Spinal cord (tissue), 10 donors: ENCODE data around the gene EYA2. TPM values are rescaled to one million over a fixed set of nuclear protein-coding genes. Genes with fewer than 3 reads are reported as not detected.
A peak's percentile ranks its signal among the peaks of the same experiment; 100 is the strongest.
"Not testable (repeated sequence)": the region's sequence is repeated elsewhere in the genome, so short reads cannot be mapped to it uniquely, and the experiment has no call there.

Experiments used
- DNase-seq, 6 donors: peaks; one replicate each; pipeline versions ENCODE4 v3.0.0 to v3.0.0-alpha.2; 2013 to 2015; ENCODE audit warnings: low spot score in 6 of 6, low read depth in 4 of 6
- H3K27ac ChIP-seq: one replicate; pipeline ENCODE4 v1.5.1; 2013; ENCODE audit warnings: low read depth, low read length, control low read depth
- H3K27me3 ChIP-seq: one replicate; pipeline ENCODE4 v1.6.1; 2013; ENCODE audit warnings: low read length; ENCODE audit not compliant: control insufficient read depth, insufficient read depth
- H3K36me3 ChIP-seq: one replicate; pipeline ENCODE4 v1.6.1; 2013; ENCODE audit warnings: low read length; ENCODE audit not compliant: control insufficient read depth, insufficient read depth
- H3K4me1 ChIP-seq: one replicate; pipeline ENCODE4 v1.6.1; 2013; ENCODE audit warnings: low read length; ENCODE audit not compliant: control insufficient read depth, insufficient read depth
- H3K4me3 ChIP-seq: one replicate; pipeline ENCODE4 v1.5.1; 2013; ENCODE audit warnings: low read depth, low read length, control low read depth
- H3K9me3 ChIP-seq: one replicate; pipeline ENCODE4 v1.6.1; 2013; ENCODE audit warnings: low read length; ENCODE audit not compliant: control insufficient read depth, insufficient read depth
- WGBS: methylation state at CpG from one replicate; pipeline ENCODE4 v1.1.5; 2013; ENCODE audit warnings: missing lambda C conversion rate; ENCODE audit not compliant: insufficient coverage; 5-methylcytosine and 5-hydroxymethylcytosine counted together
- polyA plus RNA-seq, 2 donors: library from polyadenylated mRNA; unstranded; fragments of 120-200 nt; gene quantifications; one replicate each; pipeline ENCODE4 v1.2.1, GENCODE V29; 2013; ENCODE audit not compliant: insufficient read length in 2 of 2
- total RNA-seq, 2 donors: library from RNA; depleted of rRNA in 1 of 2; stranded (reverse); fragments of 120-200 nt in 1 of 2; fragments of >200 nt in 1 of 2; gene quantifications; one replicate each; pipeline versions ENCODE4 v1.2.3 to v1.2.4, GENCODE V29; 2013 to 2014
- donor health status: healthy.

The EYA2 gene
- total and polyA plus RNA-seq, 4 donors: 10.7 to 32.7 (median 25.0) TPM

GRCh38 chr20:46922841-46923240 is 28.2 kb downstream of the EYA2 start:
- H3K4me3 ChIP-seq, H3K36me3 ChIP-seq: not testable (repeated sequence)
- 89% methylated on average over 8 of the region's 9 CpGs for WGBS

DNA sequence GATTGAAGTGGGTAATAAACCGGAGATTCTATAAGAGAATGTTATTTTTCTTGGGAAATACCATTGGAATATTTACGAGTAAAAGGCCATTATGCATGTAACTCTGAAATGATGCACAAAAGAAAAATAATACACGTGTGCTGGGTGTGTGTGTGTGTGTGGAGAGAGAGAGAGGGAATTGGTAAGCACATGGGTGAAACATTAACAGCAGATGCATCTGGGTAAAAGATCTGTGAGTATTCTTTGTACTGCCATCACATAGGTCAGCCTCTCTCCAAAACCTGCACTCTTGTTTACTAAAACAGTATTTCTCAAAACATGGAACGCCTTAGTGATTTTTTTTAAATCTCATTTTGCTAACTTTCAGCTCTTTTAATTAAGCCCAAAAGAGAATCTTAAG is 28.9 kb downstream of the EYA2 start:
- H3K4me3 ChIP-seq: no peak overlapping the region
- no peak for DNase-seq
- WGBS: 80% methylated on average over 2 of the region's 4 CpGs
- no peaks in the 10 kb centered on the region for H3K27me3 ChIP-seq
- H3K4me1 ChIP-seq: peaks cover 9% of the 10 kb centered on the region
- H3K27ac ChIP-seq: no peak overlapping the region
- no peaks in the 10 kb centered on the region for H3K36me3 ChIP-seq
- no peaks in the 10 kb centered on the region for H3K9me3 ChIP-seq

More at GRCh38 chr20:46922841-46923240, 28.2 kb downstream of the EYA2 start:
- not testable (repeated sequence) for DNase-seq, H3K4me1 ChIP-seq, H3K27me3 ChIP-seq, H3K27ac ChIP-seq, H3K9me3 ChIP-seq

GRCh38 chr20:46928580-46929132 is 34.0 kb downstream of the EYA2 start:
- 19% methylated on average over 4 of the region's 12 CpGs for WGBS
- no peaks in the 10 kb centered on the region for H3K36me3 ChIP-seq
- no peaks in the 10 kb centered on the region for H3K27me3 ChIP-seq
- no peaks in the 10 kb centered on the region for H3K9me3 ChIP-seq
- H3K4me1 ChIP-seq: peaks cover 41% of the 10 kb centered on the region
- H3K4me3 ChIP-seq: no peak overlapping the region
- peak overlapping the region; percentile 89 for H3K27ac ChIP-seq
- peak in 5 of 6 donors; percentile 38 to 88 (median 62) for DNase-seq

GRCh38 chr20:46929902-46930301 is 35.3 kb downstream of the EYA2 start:
- H3K27ac ChIP-seq: peak overlapping the region; percentile 89
- 100% methylated on average over 1 of the region's 1 CpG for WGBS
- no peak for DNase-seq

DNA sequence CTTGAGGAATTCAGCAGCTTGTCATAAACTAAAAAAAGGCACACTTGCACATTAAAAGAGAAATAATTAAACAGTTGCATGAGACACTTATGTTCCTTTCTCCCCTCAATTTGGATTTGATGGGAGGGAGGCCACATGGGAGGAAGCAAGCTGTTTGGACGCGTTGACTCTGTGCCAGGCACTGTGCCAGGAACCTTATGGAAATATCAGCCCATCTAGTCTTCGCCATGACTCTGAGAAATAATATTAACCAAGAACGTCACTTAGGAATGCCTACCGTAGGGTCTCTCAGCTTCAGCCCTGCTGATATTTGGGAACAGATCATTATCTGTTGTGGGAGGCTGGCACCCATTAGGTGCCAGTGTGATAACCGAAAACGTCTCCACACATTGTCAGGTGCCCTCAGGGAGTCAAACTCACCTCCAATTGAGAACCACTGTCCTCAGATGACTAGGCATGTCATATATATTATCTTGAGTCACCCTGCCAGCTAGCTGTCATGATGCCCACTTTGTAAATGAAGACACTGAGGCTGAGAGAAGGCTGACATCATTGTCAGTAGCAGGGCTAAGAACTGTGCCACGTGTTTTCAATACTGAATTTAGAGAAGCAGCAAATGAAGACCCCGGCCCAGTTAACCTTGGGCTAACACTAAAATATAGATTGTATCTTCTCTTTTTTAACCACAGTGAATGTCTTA is 36.1 kb downstream of the EYA2 start:
- Histone ChIP-seq H3K27me3 (no peaks in the 10 kb centered on the region), H3K9me3 (no peaks in the 10 kb centered on the region), H3K4me1 (peaks cover 41% of the 10 kb centered on the region), H3K4me3 (no peak overlapping the region), H3K27ac (peak overlapping the region; percentile 52), H3K36me3 (no peaks in the 10 kb centered on the region)
- DNase-seq: peak in 2 of 6 donors; percentile 49 to 70
- 47% methylated on average over 3 of the region's 9 CpGs for WGBS

More at GRCh38 chr20:46929902-46930301, 35.3 kb downstream of the EYA2 start:
- Histone ChIP-seq H3K4me1 (peaks cover 41% of the 10 kb centered on the region), H3K9me3 (no peaks in the 10 kb centered on the region), H3K4me3 (no peak overlapping the region), H3K27me3 (no peaks in the 10 kb centered on the region), H3K36me3 (no peaks in the 10 kb centered on the region)

- peak in 2 of 6 donors; percentile 34 to 51 for DNase-seq
- WGBS: 47% methylated on average over 10 of the region's 11 CpGs
- H3K27ac ChIP-seq: peak overlapping the region; percentile 21
- H3K9me3 ChIP-seq: no peaks in the 10 kb centered on the region
- no peak overlapping the region for H3K4me3 ChIP-seq
- H3K4me1 ChIP-seq: peaks cover 42% of the 10 kb centered on the region
- H3K36me3 ChIP-seq: no peaks in the 10 kb centered on the region
- no peaks in the 10 kb centered on the region for H3K27me3 ChIP-seq
Measured at GRCh38 chr20:46931699-46932098, 37.1 kb downstream of the EYA2 start.

DNA sequence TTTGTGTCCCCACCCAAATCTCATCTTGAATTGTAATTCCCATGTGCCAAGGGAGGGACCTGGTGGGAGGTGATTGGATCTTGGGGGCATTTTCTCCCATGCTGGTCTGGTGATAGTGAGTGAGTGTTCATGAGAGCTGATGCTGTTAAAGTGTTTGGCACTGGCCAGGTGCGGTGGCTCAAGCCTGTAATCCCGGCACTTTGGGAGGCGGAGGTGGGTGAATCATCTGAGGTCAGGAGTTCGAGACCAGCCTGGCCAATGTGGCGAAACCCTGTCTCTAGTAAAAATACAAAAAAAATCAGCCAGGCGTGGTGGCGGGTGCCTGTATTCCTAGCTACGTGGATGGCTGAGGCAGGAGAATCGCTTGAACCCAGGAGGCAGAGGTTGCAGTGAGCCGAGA is 37.8 kb downstream of the EYA2 start:
- H3K27me3 ChIP-seq, H3K27ac ChIP-seq, H3K9me3 ChIP-seq, DNase-seq, H3K4me3 ChIP-seq, H3K36me3 ChIP-seq: not testable (repeated sequence)
- peaks cover 39% of the 10 kb centered on the region for H3K4me1 ChIP-seq
- whole genome bisulfite sequencing: 94% methylated on average over 6 of the region's 10 CpGs

GRCh38 chr20:46933150-46933549 is 38.5 kb downstream of the EYA2 start:
- Histone ChIP-seq H3K27me3 (no peaks in the 10 kb centered on the region), H3K9me3 (no peaks in the 10 kb centered on the region), H3K36me3 (no peaks in the 10 kb centered on the region), H3K27ac (no peak overlapping the region), H3K4me1 (peaks cover 39% of the 10 kb centered on the region), H3K4me3 (no peak overlapping the region)
- 77% methylated on average over 5 of the region's 5 CpGs for WGBS
- DNase-seq: no peak

DNA sequence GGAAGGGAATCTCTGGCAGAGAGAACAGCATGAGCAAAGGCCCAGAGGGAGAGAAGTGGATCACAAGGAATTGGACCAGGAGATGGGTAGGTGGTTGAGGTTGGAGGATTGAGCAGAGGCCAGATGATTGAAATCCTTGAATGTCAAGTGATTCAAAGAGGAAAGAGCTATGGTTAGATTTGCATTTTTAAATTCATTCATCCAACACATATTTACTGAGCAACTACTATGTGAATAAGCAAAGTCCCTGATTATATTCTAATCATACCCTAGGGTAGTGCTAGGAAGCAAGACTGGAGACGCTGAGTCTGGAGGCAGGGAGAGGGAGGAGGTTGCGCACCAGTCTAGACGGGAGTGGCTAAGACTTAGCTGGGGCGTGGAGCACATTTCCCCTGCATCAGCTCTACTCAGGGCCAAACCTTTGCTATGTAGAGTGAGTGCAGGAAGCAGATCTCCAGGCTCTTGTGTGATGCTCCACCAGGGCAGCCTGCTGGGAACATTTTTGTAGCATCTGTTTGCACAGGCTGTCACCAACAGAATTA is 40.2 kb downstream of the EYA2 start:
- Histone ChIP-seq H3K9me3 (no peaks in the 10 kb centered on the region), H3K36me3 (no peaks in the 10 kb centered on the region), H3K27me3 (no peaks in the 10 kb centered on the region), H3K4me1 (peaks cover 25% of the 10 kb centered on the region), H3K27ac (no peak overlapping the region), H3K4me3 (no peak overlapping the region)
- no peak for DNase-seq
- WGBS: no CpG with 5 or more reads among the region's 4 CpGs
